Heart left ventricle (tissue), 13 donors: ENCODE data around the gene GALNT18.

Experiments
- POLR2A ChIP-seq, 2 donors: fragments of 450-650 bp; IDR thresholded peaks; one replicate each; pipeline ENCODE4 v1.6.1; 2017; ENCODE audit warnings: antibody characterized with exemption in 2 of 2, mild to moderate bottlenecking in 2 of 2, moderate library complexity in 2 of 2
- TF ChIP-seq, protein P1 (sequence below), 12 donors: fragments of 200-600 bp; sonication (generic) in 4 of 12; IDR thresholded peaks; one replicate each; pipeline versions ENCODE4 v1.5.0 to v1.8.0; 2018 to 2022; ENCODE audit warnings: antibody characterized with exemption in 12 of 12, mild to moderate bottlenecking in 5 of 12
- donor health status: ischemic (EF 13 %, LVEDD 7.1; RV severe dilation, severe dysfunction).
- donor health status: DM: no; HTN: yes; CAD: no.
- donor health status: DM: no; HTN: no; CAD: no.
- donor health status: ischemic (EF 25% LVEDD 6.9; RV normal size, moderate dysfunction).
- donor health status: ischemic (EF 25% LVEDD 5.7; RV mildly dilated, moderate dysfunction).
- donor health status: ischemic (EF 35%, LVEDD 5.7; RV mildly dilated, moderate dysfunction).
- donor health status: nonischemic (EF 11% LVEDD 7.7; RV severe dilation, severe dysfunction).
- donor health status: DM: yes; HTN: yes; CAD: no.
- donor health status: PGD.
- donor health status: ischemic (EF 29% LVEDD 5.4; RV normal size, mild dysfunction).
- donor health status: nonischemic (EF 23%, LVEDD 6.1; RV moderate dilation, normal function).

GRCh38 chr11:11306855-11307254, 314.9 kb downstream of the GALNT18 start:
- TF ChIP-seq, protein P1, sequence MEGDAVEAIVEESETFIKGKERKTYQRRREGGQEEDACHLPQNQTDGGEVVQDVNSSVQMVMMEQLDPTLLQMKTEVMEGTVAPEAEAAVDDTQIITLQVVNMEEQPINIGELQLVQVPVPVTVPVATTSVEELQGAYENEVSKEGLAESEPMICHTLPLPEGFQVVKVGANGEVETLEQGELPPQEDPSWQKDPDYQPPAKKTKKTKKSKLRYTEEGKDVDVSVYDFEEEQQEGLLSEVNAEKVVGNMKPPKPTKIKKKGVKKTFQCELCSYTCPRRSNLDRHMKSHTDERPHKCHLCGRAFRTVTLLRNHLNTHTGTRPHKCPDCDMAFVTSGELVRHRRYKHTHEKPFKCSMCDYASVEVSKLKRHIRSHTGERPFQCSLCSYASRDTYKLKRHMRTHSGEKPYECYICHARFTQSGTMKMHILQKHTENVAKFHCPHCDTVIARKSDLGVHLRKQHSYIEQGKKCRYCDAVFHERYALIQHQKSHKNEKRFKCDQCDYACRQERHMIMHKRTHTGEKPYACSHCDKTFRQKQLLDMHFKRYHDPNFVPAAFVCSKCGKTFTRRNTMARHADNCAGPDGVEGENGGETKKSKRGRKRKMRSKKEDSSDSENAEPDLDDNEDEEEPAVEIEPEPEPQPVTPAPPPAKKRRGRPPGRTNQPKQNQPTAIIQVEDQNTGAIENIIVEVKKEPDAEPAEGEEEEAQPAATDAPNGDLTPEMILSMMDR (IDR thresholded peaks at IDR 0.05) = no peak
- TF ChIP-seq POLR2A (IDR thresholded peaks at IDR 0.05) = no peak
